Measurements from ENCODE around the gene ARID1B. TPM values are rescaled to one million over a fixed set of nuclear protein-coding genes. Genes with fewer than 3 reads are reported as not detected.
A peak's percentile ranks its signal among the peaks of the same experiment; 100 is the strongest.

The ARID1B gene
- total RNA-seq, 1 experiment from 2014 or later, result 86.3 TPM

DNA sequence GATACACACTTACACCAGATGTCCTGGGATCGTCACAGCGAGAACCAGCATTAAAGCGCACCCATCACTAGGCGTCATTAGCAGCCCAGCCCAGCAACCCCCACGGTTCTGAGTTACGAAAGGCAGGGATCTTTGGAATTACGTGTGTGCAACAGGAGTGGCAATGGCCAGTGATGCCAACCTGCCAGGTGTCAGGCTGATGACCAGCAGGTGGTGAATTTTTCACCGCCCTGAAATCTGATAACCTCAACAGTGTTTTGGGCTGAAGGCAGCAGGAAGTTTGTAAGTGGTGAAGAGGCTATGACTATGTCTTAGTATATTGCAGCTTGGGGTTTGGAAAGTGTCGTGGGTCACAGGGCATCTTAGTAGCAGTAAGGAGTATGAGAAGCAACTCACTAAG is 380.1 kb downstream of the ARID1B start:
- intact Hi-C loops (cut with micrococcal nuclease; ENCODE audit: unreplicated experiment), result loop anchor here (10.0 kb wide), 1 partner anchor 372 kb away; no protein-coding TSS in a partner anchor
- H3K4me3 ChIP-seq (ENCODE audit: low read depth, low read length, poor library complexity, severe bottlenecking), result no peak overlapping the region
- no peaks in the 10 kb centered on the region for H3K27me3 ChIP-seq (replicated peaks; ENCODE audit: insufficient read depth, low read depth, low read length, poor library complexity)
- peaks cover 5% of the 10 kb centered on the region for H3K4me1 ChIP-seq (ENCODE audit: insufficient read depth, low read length, poor library complexity, severe bottlenecking)
- no peaks in the 10 kb centered on the region for H3K9me3 ChIP-seq (ENCODE audit: low read depth, low read length, poor library complexity, severe bottlenecking)
- TF ChIP-seq EZH2 (IDR thresholded peaks at IDR 0.05; ENCODE audit: borderline replicate concordance, low read depth, low read length, poor library complexity, severe bottlenecking) (no peak), CTCF (conservative IDR thresholded peaks at IDR 0.05; ENCODE audit: low read depth, low read length) (no peak)
- H3K27ac ChIP-seq (ENCODE audit: low read depth, low read length, poor library complexity, severe bottlenecking), result no peak overlapping the region
- no peak for DNase-seq (ENCODE audit: low spot score)
- ChIA-PET CTCF (no interaction called here), POLR2A (ENCODE audit: low non-redundant PET) (no interaction called here)
- BruUV-seq (replicated peaks), result no TSS peak
- no peaks in the 10 kb centered on the region for H3K36me3 ChIP-seq (ENCODE audit: insufficient read depth, low read length, poor library complexity, severe bottlenecking)

- no peak for DNase-seq (ENCODE audit: low spot score)
- H3K4me1 ChIP-seq (ENCODE audit: insufficient read depth, low read length, poor library complexity, severe bottlenecking), result no peaks in the 10 kb centered on the region
- intact Hi-C loops (cut with micrococcal nuclease; ENCODE audit: unreplicated experiment), result loop anchor here (10.0 kb wide), 1 partner anchor 374 kb away; no protein-coding TSS in a partner anchor
- H3K27me3 ChIP-seq (replicated peaks; ENCODE audit: insufficient read depth, low read depth, low read length, poor library complexity), result no peaks in the 10 kb centered on the region
- BruUV-seq (replicated peaks), result no TSS peak
- no peak overlapping the region for H3K4me3 ChIP-seq (ENCODE audit: low read depth, low read length, poor library complexity, severe bottlenecking)
- H3K36me3 ChIP-seq (ENCODE audit: insufficient read depth, low read length, poor library complexity, severe bottlenecking), result no peaks in the 10 kb centered on the region
- H3K27ac ChIP-seq (ENCODE audit: low read depth, low read length, poor library complexity, severe bottlenecking), result no peak overlapping the region
- POLR2A ChIA-PET (ENCODE audit: low non-redundant PET), result no interaction called here
- TF ChIP-seq EZH2 (IDR thresholded peaks at IDR 0.05; ENCODE audit: borderline replicate concordance, low read depth, low read length, poor library complexity, severe bottlenecking) (no peak), CTCF (conservative IDR thresholded peaks at IDR 0.05; ENCODE audit: low read depth, low read length) (no peak)
- no peaks in the 10 kb centered on the region for H3K9me3 ChIP-seq (ENCODE audit: low read depth, low read length, poor library complexity, severe bottlenecking)
- CTCF ChIA-PET, result no interaction called here
These were observed 381.3 kb downstream of the ARID1B start for GRCh38 chr6:157158456-157158855.

DNA sequence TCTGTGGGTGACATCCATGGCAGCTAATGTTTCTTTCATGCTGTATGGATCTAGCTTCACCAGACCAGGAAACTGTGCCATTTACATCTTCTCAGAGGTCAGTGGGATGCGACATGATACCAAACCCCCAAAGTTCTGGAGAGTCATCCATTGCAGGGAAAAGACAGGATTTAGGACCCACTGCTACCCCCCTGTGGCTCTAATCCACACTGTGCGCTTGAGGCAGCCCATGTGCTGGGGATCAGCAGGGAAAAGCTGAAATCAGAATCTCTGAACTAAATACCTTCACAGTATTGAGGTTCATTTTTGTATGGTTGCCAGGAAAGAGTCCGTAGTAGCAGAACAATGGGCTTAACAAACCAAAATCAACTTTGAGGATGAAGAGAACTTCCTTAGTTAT is 381.7 kb downstream of the ARID1B start:
- TF ChIP-seq CTCF (conservative IDR thresholded peaks at IDR 0.05; ENCODE audit: low read depth, low read length) (peak; percentile 29; the same call in 1 of the 2 replicates), EZH2 (IDR thresholded peaks at IDR 0.05; ENCODE audit: borderline replicate concordance, low read depth, low read length, poor library complexity, severe bottlenecking) (no peak)
- Histone ChIP-seq H3K36me3 (ENCODE audit: insufficient read depth, low read length, poor library complexity, severe bottlenecking) (no peaks in the 10 kb centered on the region), H3K4me1 (ENCODE audit: insufficient read depth, low read length, poor library complexity, severe bottlenecking) (no peaks in the 10 kb centered on the region), H3K4me3 (ENCODE audit: low read depth, low read length, poor library complexity, severe bottlenecking) (no peak overlapping the region), H3K9me3 (ENCODE audit: low read depth, low read length, poor library complexity, severe bottlenecking) (no peaks in the 10 kb centered on the region), H3K27me3 (replicated peaks; ENCODE audit: insufficient read depth, low read depth, low read length, poor library complexity) (no peaks in the 10 kb centered on the region), H3K27ac (ENCODE audit: low read depth, low read length, poor library complexity, severe bottlenecking) (no peak overlapping the region)
- POLR2A ChIA-PET (ENCODE audit: low non-redundant PET), result no interaction called here
- intact Hi-C loops (cut with micrococcal nuclease; ENCODE audit: unreplicated experiment), result loop anchor here (10.0 kb wide), 1 partner anchor 374 kb away; no protein-coding TSS in a partner anchor
- CTCF ChIA-PET, result interaction anchor here (0.6 kb wide), 1 partner anchor 115 kb away, joined by 3 read pairs; no protein-coding TSS in a partner anchor
- BruUV-seq (replicated peaks), result no TSS peak
- DNase-seq (ENCODE audit: low spot score), result no peak
